CD4-positive, alpha-beta T cell treated with Interleukin-4 for 4 hours (primary cell): ENCODE measurements around the gene TMEM182.

Experiments used
- DNase-seq: peaks from one replicate; pipeline ENCODE4 v3.0.0-alpha.2; 2020

Gene TMEM182, protein sequence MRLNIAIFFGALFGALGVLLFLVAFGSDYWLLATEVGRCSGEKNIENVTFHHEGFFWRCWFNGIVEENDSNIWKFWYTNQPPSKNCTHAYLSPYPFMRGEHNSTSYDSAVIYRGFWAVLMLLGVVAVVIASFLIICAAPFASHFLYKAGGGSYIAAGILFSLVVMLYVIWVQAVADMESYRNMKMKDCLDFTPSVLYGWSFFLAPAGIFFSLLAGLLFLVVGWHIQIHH

GRCh38 chr2:102761763-102762162 is at the start of gene TMEM182:
Gene TMEM182, plus strand, starts transcription at chr2:102762031. Its CDS starts 187 bp downstream, at chr2:102762218.
- no peak for DNase-seq

- DNase-seq: no peak
Observed at GRCh38 chr2:102717308-102718018, 44.4 kb upstream of the TMEM182 start.

DNA sequence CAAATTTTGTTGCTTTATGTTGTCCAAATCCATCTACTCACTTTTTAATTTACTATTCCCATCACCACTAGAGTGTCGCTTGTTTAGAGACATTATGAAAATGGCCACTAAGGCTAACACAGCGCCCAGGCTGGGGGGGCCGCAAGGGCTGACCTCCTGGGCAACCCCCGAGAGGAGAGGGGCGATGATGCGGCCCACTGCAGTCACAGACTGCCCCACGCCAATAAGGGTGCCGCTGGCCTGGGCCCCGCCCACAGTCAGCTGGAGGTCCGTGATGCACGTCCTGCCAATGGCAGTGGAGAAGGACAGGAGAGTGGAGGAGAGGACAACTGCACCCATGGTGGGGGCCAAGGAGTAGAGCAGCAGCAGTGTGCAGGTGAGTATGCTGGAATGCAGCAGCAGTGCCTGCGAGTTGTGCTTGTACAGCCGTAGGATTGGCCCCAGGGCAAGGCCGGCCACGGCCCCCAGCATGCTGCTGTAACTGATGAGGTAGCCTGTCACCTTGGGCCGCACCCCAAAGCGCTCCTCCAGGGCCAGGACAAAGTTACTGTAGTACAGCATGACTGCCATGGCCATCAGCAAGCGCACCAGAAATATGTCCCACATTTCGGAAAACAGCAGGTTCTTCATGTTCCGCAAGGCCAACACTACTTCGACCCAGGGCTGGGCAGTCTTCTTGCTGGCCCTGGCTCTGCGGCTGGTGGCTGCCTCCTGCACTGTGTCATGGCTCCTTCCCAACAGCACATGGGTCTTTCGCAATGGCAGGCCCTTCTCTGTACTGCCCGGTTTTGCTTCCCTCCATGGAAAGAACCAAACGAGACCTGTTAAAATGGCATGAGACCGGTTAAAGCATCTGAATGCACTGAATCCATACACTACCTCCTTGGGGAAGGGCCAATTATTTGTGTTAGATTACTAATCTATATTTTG is 43.2 kb upstream of the TMEM182 start:
- DNase-seq: no peak

DNA sequence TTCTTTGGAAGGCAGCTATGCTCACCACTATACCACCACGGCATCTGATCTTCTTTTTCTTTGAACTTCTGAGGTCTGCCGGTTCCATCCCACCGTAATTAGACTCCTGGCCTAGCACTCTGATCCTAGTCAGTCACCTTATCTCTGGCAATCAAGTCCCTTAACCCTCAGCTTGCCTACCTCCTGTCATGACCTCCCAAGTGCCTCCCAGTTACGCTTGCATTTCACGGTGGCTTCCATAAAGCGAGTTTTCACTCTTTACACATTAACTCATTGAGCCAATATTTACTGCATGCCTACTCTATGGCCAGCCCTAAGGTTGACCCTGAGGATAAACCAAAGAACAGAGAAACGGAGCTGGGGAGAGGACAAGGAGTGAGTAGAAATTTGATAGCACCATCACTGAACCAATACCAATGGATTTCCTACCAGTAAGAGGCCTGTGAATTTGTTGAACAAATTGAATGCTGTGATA is 37.8 kb upstream of the TMEM182 start:
- DNase-seq: no peak

- no peak for DNase-seq
Observed at GRCh38 chr2:102724553-102724952, 37.3 kb upstream of the TMEM182 start.

GRCh38 chr2:102726128-102727087 is 35.4 kb upstream of the TMEM182 start:
- no peak for DNase-seq

DNA sequence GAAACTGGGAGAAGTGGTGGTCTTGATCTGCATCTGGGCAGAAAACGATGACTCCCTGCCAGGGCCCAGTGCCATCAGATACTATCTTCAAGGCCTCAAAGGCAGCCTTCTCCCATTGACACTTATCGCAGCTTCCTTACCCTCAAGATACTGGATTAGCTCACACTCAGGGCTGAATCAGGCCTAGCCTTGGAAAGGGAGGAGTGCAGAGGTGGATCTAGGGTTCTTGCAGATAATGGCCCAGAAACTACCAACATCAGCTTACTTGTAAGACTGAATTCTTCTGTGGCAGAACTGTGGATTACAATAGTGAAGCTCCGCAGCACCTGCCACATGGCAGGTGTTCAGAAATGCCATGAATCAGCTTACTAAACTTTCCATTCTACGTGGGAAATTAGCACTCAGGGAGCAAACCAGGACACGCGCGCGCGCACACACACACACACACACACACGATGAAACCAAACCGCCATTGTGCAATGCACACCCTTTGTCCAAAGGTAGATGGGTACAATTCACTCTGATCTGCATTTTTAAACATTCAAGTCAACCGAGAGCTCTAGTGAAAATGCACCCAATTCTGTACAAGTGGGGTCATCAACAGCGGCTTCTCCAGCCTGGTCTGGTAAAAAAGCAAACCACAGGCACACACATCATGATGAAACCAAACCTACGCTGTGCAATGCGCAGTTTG is 26.3 kb upstream of the TMEM182 start:
- DNase-seq: no peak

DNA sequence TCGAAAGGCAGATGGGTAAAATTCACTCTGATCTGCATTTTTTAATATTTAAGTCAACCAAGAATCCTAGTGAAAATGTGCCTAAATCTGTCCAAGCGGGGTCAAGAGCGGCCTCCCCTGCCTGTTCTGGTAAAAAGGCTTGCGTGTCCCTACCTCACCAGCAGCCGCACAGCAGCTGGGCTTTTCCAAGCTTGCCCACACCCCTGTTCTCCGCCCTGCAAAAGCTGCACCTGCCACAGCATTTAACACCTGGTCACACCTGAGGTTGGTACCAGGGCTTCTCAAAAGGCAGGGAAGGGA is 25.8 kb upstream of the TMEM182 start:
- no peak for DNase-seq

DNA sequence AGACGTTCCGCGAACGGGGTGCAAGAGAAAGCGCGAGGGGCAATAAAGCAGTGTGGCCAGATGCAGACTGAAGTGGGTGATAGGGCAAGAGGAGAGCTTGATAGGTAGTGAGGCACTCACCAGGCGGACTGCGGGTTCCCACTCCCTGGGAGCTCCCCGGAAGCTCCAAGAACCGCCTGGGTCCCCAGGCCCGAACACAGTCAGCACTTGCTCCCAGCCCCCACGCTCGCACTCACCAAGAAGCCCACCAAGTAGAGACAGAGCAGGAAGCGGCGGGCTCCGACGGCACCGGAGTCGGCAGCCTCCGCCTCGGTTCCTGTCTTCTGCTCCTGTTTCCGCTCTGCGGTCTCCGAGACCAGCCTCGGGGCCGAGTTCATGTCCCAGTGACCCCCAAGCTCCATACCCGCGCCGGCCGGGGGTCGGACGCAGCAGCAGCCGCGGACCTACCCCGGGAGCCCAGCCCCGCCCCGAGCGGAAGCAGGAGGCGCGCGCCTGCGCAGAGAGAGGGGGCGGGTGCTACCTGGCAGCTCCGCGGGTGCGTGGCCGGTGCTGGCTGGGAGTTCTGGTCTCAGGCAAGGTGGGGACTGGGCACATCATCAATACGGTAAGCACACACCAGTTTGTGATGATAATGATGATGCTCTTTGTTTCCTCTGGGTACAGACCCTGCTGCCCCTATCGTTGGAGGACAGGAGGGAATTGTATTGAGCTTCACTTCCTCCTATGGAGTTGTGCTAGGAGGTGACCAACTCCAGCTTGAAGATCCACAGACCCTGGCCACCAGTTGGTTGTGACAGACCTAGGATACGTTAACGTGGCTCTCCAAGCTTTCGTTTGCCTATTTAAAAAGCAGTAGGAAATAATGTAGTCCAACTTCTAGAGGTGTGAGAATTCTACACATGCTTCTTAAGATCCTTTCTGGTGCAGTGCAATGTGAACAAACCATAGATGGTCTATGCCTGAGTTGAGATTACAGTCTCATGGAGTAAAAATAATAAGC is 25.1 kb upstream of the TMEM182 start:
- peak; percentile 74 for DNase-seq

- DNase-seq: no peak
Observed at GRCh38 chr2:102737431-102737830, 24.4 kb upstream of the TMEM182 start.

DNA sequence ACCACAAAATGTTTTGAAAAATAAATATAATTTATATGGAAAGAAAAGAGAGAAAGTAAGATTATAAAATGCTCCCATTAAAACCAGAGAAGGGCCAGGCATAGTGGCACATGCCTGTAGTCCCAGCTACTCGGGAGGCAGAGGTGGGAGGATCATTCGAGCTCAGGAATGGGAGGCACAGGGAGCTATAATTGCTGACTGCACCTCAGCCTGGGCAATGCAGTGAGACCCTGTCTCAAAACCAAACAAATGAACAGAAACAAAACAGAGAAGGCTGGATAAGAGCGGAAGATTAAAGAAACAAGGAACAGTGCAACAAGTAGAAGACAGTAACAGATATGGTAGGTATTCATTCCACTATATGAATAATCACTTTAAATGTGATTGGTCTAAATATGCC is 18.6 kb upstream of the TMEM182 start:
- DNase-seq: no peak

- no peak for DNase-seq
Observed at GRCh38 chr2:102748107-102748506, 13.7 kb upstream of the TMEM182 start.

GRCh38 chr2:102749938-102750337 is 11.9 kb upstream of the TMEM182 start:
- DNase-seq: no peak

DNA sequence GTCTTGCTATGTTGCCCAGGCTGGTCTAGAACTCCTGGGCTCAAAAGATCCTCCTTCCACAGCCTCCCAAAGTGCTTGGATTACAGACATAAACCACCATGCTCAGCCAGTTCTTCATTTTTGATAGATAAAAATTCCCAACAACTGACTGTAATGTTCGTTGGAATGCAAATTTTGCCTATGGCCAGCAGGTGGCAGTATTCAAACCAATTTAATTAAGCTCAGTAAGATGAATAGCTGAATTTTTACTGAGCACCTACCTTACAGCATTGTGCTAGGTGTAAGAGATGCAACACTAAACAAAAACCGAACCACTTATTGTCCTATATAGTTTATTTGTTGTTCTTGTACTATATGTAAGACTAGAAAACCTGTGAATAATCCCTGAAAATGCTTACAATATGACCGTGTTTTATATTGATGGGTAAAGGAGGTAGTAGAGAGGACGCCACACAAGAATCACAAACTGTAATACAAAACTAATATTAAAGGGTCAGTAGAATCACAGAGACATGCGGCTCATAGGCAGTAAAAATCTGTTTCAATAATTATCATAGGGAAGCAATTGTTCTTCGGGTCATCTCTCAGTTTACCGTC is 8.2 kb upstream of the TMEM182 start:
- DNase-seq: peak; percentile 52

- no peak for DNase-seq
Observed at GRCh38 chr2:102754456-102755145, 7.2 kb upstream of the TMEM182 start.

GRCh38 chr2:102755284-102755683 is 6.5 kb upstream of the TMEM182 start:
- DNase-seq: no peak

- DNase-seq: no peak
Observed at GRCh38 chr2:102758439-102758838, 3.4 kb upstream of the TMEM182 start.

- DNase-seq: no peak
Observed at GRCh38 chr2:102764083-102764482, 2.3 kb downstream of the TMEM182 start.

DNA sequence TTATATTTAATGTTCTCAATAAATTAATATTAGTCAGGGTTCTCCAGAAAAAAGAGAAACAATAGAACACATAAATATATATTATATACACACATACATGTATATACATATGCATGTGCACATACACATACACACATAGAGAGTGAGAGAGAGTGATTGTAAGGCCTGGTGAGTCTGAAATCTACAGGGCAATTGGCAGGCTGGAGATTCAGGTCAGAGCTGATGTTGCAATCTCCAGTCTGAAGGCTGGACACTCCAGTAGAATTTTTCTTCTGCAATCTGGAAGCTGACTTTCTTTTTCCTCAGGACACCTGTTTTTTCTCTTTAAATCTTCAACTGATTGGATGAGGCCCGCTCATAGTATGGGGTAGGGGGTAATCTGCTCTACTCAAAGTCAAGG is 3.2 kb downstream of the TMEM182 start:
- no peak for DNase-seq
